Effector memory CD4-positive, alpha-beta T cell (primary cell): ENCODE measurements around the gene TMEM132D.

ENCODE experiments used
- DNase-seq, 3 donors: peaks; one replicate each; pipeline ENCODE4 v3.0.0-alpha.2; 2020
- H3K27ac ChIP-seq: 2 replicates; pipeline ENCODE4 v1.7.0; 2013; ENCODE audit warnings: mild to moderate bottlenecking, low read length, moderate library complexity; ENCODE audit not compliant: insufficient read depth, poor library complexity, severe bottlenecking
- H3K27me3 ChIP-seq: replicated peaks from 2 replicates; pipeline ENCODE4 v1.7.0; 2013; ENCODE audit warnings: mild to moderate bottlenecking, low read length; ENCODE audit not compliant: insufficient read depth, control insufficient read depth, poor library complexity, severe bottlenecking
- H3K36me3 ChIP-seq: 2 replicates; pipeline ENCODE4 v1.7.0; 2013; ENCODE audit warnings: mild to moderate bottlenecking, low read length, moderate library complexity; ENCODE audit not compliant: control insufficient read depth, insufficient read depth
- H3K4me1 ChIP-seq: 2 replicates; pipeline ENCODE4 v1.7.0; 2013; ENCODE audit warnings: low read length, mild to moderate bottlenecking; ENCODE audit not compliant: control insufficient read depth, insufficient read depth, poor library complexity, severe bottlenecking
- H3K4me3 ChIP-seq: 2 replicates; pipeline ENCODE4 v1.7.0; 2013; ENCODE audit warnings: low read length, low read depth, mild to moderate bottlenecking; ENCODE audit not compliant: insufficient read depth, poor library complexity, severe bottlenecking
- H3K9me3 ChIP-seq: 2 replicates; pipeline ENCODE4 v1.7.0; 2013; ENCODE audit warnings: mild to moderate bottlenecking, low read length, moderate library complexity; ENCODE audit not compliant: control insufficient read depth

TMEM132D gene

DNA sequence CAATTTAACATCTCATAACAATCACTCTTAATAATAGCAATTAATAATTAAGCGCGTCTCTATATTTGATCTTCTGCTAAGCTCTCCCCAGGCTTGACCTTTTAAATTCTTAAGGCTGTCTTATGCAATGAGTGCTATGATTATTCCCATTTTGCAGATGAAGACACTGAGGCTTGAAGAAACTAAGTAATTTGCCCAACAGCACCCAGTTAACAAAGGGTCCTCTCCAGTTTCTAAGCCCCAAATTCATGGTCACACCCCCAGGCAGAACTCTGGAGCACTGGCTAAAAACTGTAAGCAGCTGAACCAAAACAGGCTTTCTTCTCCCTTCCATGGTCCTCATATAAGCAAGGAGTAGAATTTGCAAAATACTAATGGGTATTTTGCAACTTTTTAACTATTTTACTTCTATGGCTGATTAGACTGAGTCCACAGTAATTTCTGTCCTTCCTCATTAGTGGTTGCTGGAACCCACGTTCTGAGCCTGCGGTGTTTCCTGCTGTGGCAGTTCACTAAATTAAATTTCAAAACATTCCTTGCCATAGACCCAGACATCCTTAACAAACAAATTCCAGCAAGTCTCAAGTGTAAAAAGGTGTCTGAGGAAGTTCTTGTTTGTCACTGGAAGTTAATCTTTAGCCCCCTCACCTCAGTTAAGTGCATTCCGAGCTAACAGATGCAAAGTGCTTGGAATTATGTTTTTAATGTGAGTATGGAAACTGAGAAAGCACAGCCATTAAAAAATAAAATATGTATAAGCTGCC is 76.5 kb downstream of the TMEM132D start:
- DNase-seq: no peak

DNA sequence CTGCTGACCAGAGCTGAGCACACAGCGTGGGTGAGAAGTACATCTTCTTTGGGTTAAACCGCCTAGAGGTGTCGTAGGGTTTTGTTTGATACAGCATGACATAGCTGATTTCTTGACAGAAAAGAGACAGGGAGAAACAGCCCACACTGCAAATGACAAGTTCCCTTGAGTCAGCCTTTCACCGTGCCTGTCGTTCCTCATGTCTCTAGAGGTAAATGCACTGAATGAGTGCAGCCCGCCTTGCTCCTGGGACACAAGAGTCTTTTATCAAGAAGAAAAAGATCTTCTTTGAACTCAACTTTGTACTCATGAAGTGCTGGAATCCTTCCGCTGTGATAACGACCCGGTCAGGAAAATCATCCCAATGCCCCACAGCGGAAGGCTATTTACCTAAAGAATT is 77.6 kb downstream of the TMEM132D start:
- Histone ChIP-seq H3K4me1 (no peaks in the 10 kb centered on the region), H3K4me3 (no peak overlapping the region), H3K9me3 (no peaks in the 10 kb centered on the region), H3K27me3 (no peaks in the 10 kb centered on the region), H3K36me3 (no peaks in the 10 kb centered on the region), H3K27ac (no peak overlapping the region)
- no peak for DNase-seq

More for the DNA sequence above, 76.5 kb downstream of the TMEM132D start:
- Histone ChIP-seq H3K27ac (no peak overlapping the region), H3K36me3 (no peaks in the 10 kb centered on the region), H3K4me1 (no peaks in the 10 kb centered on the region), H3K27me3 (no peaks in the 10 kb centered on the region), H3K4me3 (no peak overlapping the region), H3K9me3 (no peaks in the 10 kb centered on the region)

DNA sequence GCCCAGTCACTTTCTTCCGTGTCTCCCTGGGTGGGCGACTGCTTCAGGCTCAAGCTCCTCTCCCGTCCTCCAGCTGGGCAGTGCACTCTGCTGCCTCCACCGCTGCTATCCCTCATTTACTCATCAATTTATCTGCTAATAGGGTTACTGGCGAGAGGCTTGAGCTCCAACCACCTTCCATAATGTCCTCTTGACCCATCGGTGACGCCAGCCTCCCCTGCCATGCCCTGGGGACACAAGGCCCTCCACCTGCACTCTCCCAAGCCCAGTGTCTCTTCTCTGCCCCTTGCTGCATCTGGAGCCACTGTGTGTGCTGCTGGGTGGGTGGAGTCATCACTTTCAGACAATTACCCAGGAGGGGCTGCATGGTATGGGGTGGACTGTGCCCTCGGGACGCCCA is 78.5 kb downstream of the TMEM132D start:
- H3K4me3 ChIP-seq: no peak overlapping the region
- no peaks in the 10 kb centered on the region for H3K27me3 ChIP-seq
- H3K9me3 ChIP-seq: no peaks in the 10 kb centered on the region
- DNase-seq: no peak
- H3K27ac ChIP-seq: no peak overlapping the region
- H3K36me3 ChIP-seq: no peaks in the 10 kb centered on the region
- H3K4me1 ChIP-seq: no peaks in the 10 kb centered on the region

DNA sequence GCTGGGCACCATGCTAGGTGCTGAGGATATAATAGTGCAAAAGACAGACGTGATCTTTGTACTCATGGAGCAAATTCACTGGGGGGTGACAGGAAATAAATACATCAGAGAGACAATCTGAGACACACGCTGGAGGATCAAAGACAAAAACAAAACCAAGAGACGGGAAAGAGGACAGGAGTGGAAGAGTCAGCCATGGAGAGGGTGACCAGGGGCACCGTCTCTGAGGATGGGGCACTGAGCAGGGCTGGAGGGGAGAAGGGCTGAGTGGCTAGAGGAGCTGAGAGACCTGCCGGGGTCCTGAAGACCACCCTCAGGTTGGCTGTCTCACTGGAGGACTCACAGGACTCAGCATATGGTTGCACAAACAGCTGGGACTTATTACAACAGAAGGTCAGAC is 81.9 kb downstream of the TMEM132D start:
- H3K27me3 ChIP-seq: no peaks in the 10 kb centered on the region
- no peak for DNase-seq
- no peaks in the 10 kb centered on the region for H3K36me3 ChIP-seq
- H3K9me3 ChIP-seq: no peaks in the 10 kb centered on the region
- H3K27ac ChIP-seq: no peak overlapping the region
- no peak overlapping the region for H3K4me3 ChIP-seq
- H3K4me1 ChIP-seq: no peaks in the 10 kb centered on the region

DNA sequence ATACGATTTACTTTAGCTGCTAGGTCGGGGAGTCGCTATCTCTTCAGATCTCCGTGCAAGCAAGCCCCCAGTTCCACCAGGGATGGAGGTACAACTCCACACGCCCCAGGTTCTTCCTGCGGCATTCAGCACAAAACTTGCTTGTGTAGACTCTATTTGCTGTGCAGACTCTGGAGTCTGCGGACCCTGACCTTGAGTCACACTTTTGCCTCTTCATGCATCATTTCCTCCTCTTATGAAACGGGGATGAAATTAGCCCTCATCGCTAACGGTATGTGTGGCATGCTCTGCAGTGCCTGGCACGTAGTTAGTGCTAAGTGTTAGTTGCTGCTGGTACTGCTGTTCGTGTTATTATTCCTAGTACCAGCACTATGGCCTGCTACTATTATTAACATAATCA is 84.4 kb downstream of the TMEM132D start:
- Histone ChIP-seq H3K9me3 (no peaks in the 10 kb centered on the region), H3K4me3 (no peak overlapping the region), H3K4me1 (no peaks in the 10 kb centered on the region), H3K27ac (no peak overlapping the region), H3K27me3 (no peaks in the 10 kb centered on the region), H3K36me3 (no peaks in the 10 kb centered on the region)
- no peak for DNase-seq

DNA sequence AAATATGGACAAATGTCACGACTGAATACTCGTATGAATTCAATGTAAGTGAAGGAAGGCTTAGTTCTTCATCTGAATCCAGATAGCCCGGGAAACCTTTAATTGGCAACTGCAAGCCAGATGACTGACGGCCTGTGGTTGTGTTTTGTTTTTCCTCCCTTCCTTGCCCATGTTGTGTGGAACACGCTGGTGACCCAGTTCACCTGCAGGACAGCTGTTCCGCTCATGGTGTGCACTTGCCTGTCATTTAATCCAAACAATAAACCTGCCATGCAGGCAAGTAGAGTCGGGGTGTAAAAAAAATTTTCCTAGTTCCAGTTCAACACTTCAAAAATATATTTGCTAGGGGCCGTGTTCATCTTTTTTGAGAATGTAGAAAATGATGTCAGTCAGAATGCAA is 88.0 kb downstream of the TMEM132D start:
- no peaks in the 10 kb centered on the region for H3K4me1 ChIP-seq
- no peak overlapping the region for H3K4me3 ChIP-seq
- H3K27ac ChIP-seq: no peak overlapping the region
- no peak for DNase-seq
- H3K27me3 ChIP-seq: no peaks in the 10 kb centered on the region
- no peaks in the 10 kb centered on the region for H3K36me3 ChIP-seq
- no peaks in the 10 kb centered on the region for H3K9me3 ChIP-seq

DNA sequence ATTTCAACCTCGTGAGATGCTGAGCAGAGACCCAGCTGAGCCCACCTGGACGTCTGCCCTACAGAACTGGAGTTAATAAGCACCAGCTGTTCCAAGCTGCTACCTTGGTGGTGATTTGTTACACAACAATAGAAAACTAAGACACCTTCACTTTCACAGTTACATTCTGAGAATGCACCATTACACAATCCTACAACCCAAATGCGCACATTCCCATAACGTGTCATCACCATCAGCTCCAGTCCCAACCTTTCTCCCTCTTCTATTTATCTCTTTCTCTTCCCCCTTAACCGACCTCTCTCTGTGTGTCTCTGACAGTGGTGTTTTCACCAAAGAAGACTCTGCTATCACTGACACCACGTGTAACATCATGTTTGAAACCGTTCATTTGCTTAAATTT is 91.9 kb downstream of the TMEM132D start:
- DNase-seq: no peak
- no peaks in the 10 kb centered on the region for H3K4me1 ChIP-seq
- H3K36me3 ChIP-seq: no peaks in the 10 kb centered on the region
- H3K4me3 ChIP-seq: no peak overlapping the region
- H3K27me3 ChIP-seq: no peaks in the 10 kb centered on the region
- H3K27ac ChIP-seq: no peak overlapping the region
- no peaks in the 10 kb centered on the region for H3K9me3 ChIP-seq

DNA sequence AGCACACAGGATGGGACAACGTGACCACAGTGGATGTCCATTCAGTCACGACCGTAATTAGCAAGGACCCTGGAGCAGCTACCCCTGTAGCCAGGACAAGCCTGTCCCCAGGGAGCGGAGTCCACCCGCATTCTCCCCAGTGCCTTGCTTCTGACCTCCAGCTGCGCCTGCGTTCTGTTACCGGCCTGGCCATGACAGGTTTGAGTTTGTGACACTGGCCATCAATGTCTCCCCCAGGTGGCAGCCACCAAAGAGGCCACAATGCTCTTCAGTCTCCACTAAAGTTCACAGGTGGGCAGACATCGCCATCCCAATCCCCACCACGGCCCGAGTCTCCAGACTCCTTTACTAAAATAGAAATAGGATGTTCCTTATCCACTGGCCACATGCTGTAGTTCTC is 96.7 kb downstream of the TMEM132D start:
- no peak overlapping the region for H3K27ac ChIP-seq
- no peaks in the 10 kb centered on the region for H3K36me3 ChIP-seq
- H3K9me3 ChIP-seq: no peaks in the 10 kb centered on the region
- no peak for DNase-seq
- no peak overlapping the region for H3K4me3 ChIP-seq
- H3K4me1 ChIP-seq: no peaks in the 10 kb centered on the region
- H3K27me3 ChIP-seq: no peaks in the 10 kb centered on the region

DNA sequence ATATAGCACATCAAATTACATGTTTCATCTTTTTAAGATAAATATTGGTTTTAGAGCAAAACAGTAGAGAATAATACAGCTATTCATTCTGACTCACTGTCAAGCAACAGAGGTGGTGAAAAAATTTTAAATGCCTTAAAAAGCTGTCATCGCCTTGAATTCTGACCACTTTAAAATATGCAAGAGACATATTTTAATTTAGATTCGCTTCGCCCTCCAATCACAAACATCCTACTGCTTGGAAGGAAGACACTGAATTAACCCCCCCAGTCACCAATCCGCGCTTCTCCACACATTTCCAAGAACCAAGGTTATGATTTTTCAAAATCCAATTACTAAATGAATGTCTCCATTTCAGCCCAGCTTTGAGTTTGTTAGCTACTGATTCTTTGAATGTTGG is 112.4 kb downstream of the TMEM132D start:
- Histone ChIP-seq H3K27ac (no peak overlapping the region), H3K27me3 (no peaks in the 10 kb centered on the region), H3K9me3 (no peaks in the 10 kb centered on the region), H3K4me1 (no peaks in the 10 kb centered on the region), H3K4me3 (no peak overlapping the region), H3K36me3 (no peaks in the 10 kb centered on the region)
- DNase-seq: no peak

DNA sequence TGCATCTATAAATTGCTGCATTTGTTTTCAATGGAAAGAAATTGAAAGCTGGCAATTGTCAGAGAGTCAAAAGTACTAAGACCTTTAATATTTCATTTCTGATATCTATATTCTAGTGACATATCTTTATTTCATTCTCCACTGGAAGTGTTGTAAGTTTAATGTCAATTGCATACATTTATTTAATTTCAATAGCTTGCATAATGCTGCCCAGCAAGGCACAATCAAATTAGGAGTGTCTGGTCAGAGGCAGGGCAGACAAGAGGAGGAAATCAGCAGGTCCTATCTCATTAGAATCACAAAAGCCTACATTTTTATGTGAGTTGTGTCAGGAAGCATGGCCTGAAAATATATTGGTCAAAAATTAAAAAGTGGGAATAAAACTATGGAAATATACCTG is 112.9 kb downstream of the TMEM132D start:
- Histone ChIP-seq H3K9me3 (no peaks in the 10 kb centered on the region), H3K27me3 (no peaks in the 10 kb centered on the region), H3K4me3 (no peak overlapping the region), H3K27ac (no peak overlapping the region), H3K4me1 (no peaks in the 10 kb centered on the region), H3K36me3 (no peaks in the 10 kb centered on the region)
- no peak for DNase-seq
